Kidney epithelial cell (primary cell): Measurements from ENCODE around the gene PTPN11. TPM values are rescaled to one million over a fixed set of nuclear protein-coding genes. Genes with fewer than 3 reads are reported as not detected.

Experiments used
- DNase-seq: peaks from one replicate; pipeline ENCODE4 v3.0.0-alpha.2; 2010; ENCODE audit warnings: low read depth
- H3K27me3 ChIP-seq: 2 replicates; pipeline ENCODE4 v1.6.0; 2011; ENCODE audit warnings: low read length; ENCODE audit not compliant: control insufficient read depth, insufficient read depth
- H3K36me3 ChIP-seq: 2 replicates; pipeline ENCODE4 v1.5.1; 2011; ENCODE audit warnings: low read length; ENCODE audit not compliant: control insufficient read depth, insufficient read depth
- H3K4me3 ChIP-seq: 2 replicates; pipeline ENCODE4 v1.5.1; 2011; ENCODE audit warnings: low read depth, mild to moderate bottlenecking, control low read depth, low read length
- CTCF ChIP-seq: IDR thresholded peaks from 2 replicates; pipeline ENCODE4 v1.5.1; 2011; ENCODE audit warnings: mild to moderate bottlenecking, moderate library complexity, low read length, control low read depth, inconsistent platforms; ENCODE audit not compliant: insufficient read depth, poor library complexity, severe bottlenecking
- total RNA-seq: library from RNA; depleted of rRNA; stranded (reverse); fragments of >200 nt; gene quantifications from 2 replicates; pipeline ENCODE4 v1.2.3, GENCODE V29; 2015

The PTPN11 gene
- 90.5 and 91.1 TPM in 2 replicates for total RNA-seq

- no peak for TF ChIP-seq CTCF
- Histone ChIP-seq H3K36me3 (no peaks in the 10 kb centered on the region), H3K27me3 (no peaks in the 10 kb centered on the region), H3K4me3 (peak within 1 kb of the TSS; percentile 99)
- DNase-seq = no peak
Measured at GRCh38 chr12:112418608-112419296, at the start of gene PTPN11. PTPN11 (plus strand) TSS chr12:112418947; CDS start chr12:112419112, 165 bp downstream.

- TF ChIP-seq CTCF = no peak
- H3K4me3 ChIP-seq = no peak overlapping the region
- H3K27me3 ChIP-seq = no peaks in the 10 kb centered on the region
- no peak for DNase-seq
- no peaks in the 10 kb centered on the region for H3K36me3 ChIP-seq
Measured at GRCh38 chr12:112370199-112370598, 48.5 kb upstream of the PTPN11 start.

- TF ChIP-seq CTCF = no peak
- no peak for DNase-seq
- Histone ChIP-seq H3K36me3 (no peaks in the 10 kb centered on the region), H3K4me3 (no peak overlapping the region), H3K27me3 (no peaks in the 10 kb centered on the region)
Measured at GRCh38 chr12:112370868-112371510, 47.8 kb upstream of the PTPN11 start.

- no peak for TF ChIP-seq CTCF
- DNase-seq = no peak
- Histone ChIP-seq H3K4me3 (no peak overlapping the region), H3K36me3 (no peaks in the 10 kb centered on the region), H3K27me3 (no peaks in the 10 kb centered on the region)
Measured at GRCh38 chr12:112374166-112374740, 44.5 kb upstream of the PTPN11 start.

GRCh38 chr12:112375105-112375504 lies 43.6 kb upstream of the PTPN11 start:
- no peaks in the 10 kb centered on the region for H3K27me3 ChIP-seq
- H3K4me3 ChIP-seq = no peak overlapping the region
- no peak for DNase-seq
- TF ChIP-seq CTCF = no peak
- no peaks in the 10 kb centered on the region for H3K36me3 ChIP-seq
